GM21723 (cell line): ENCODE results near the gene FARP1.
"Not testable (repeated sequence)": the region's sequence is repeated elsewhere in the genome, so short reads cannot be mapped to it uniquely, and the experiment has no call there.

Source experiments
- ATAC-seq: cut with Tn5 transposase; IDR thresholded peaks from one replicate; pipeline ENCODE4 v1.9.1; 2021; ENCODE audit warnings: mild to moderate bottlenecking, moderate library complexity; ENCODE audit not compliant: unreplicated experiment

FARP1 gene

GRCh38 chr13:98253526-98253925 is 110.6 kb downstream of the FARP1 start:
- ATAC-seq = no peak

GRCh38 chr13:98254513-98254912 is 111.6 kb downstream of the FARP1 start:
- no peak for ATAC-seq

GRCh38 chr13:98258226-98258625 is 115.3 kb downstream of the FARP1 start:
- no peak for ATAC-seq

- ATAC-seq = no peak
Measured at GRCh38 chr13:98260357-98261164, 117.7 kb downstream of the FARP1 start.

- no peak for ATAC-seq
Measured at GRCh38 chr13:98261165-98261702, 118.3 kb downstream of the FARP1 start.

GRCh38 chr13:98262292-98262691 is 119.4 kb downstream of the FARP1 start:
- ATAC-seq = no peak

- ATAC-seq = no peak
Measured at GRCh38 chr13:98263841-98264240, 120.9 kb downstream of the FARP1 start.

- no peak for ATAC-seq
Measured at GRCh38 chr13:98264877-98265276, 122.0 kb downstream of the FARP1 start.

- ATAC-seq = no peak
Measured at GRCh38 chr13:98265692-98266551, 123.0 kb downstream of the FARP1 start.

- ATAC-seq = peak; percentile 75
Measured at GRCh38 chr13:98267080-98267912, 124.4 kb downstream of the FARP1 start.

GRCh38 chr13:98269386-98269785 is 126.5 kb downstream of the FARP1 start:
- ATAC-seq = no peak

- ATAC-seq = no peak
Measured at GRCh38 chr13:98270819-98271218, 127.9 kb downstream of the FARP1 start.

- not testable (repeated sequence) for ATAC-seq
Measured at GRCh38 chr13:98271646-98272045, 128.8 kb downstream of the FARP1 start.

GRCh38 chr13:98272549-98272948 is 129.7 kb downstream of the FARP1 start:
- no peak for ATAC-seq

- ATAC-seq = no peak
Measured at GRCh38 chr13:98273067-98273823, 130.4 kb downstream of the FARP1 start.

- no peak for ATAC-seq
Measured at GRCh38 chr13:98273824-98274742, 131.2 kb downstream of the FARP1 start.

- ATAC-seq = no peak
Measured at GRCh38 chr13:98274921-98275487, 132.1 kb downstream of the FARP1 start.

- no peak for ATAC-seq
Measured at GRCh38 chr13:98275681-98276171, 132.8 kb downstream of the FARP1 start.
